Osteoblast (primary cell): ENCODE results near the gene CD2. TPM values are rescaled to one million over a fixed set of nuclear protein-coding genes. Genes with fewer than 3 reads are reported as not detected.

Experiments
- DNase-seq: peaks from one replicate; pipeline ENCODE4 v3.0.0; 2011; ENCODE audit warnings: low spot score, mixed read lengths; ENCODE audit not compliant: insufficient read length; ENCODE audit errors: missing footprints
- H2AFZ ChIP-seq: 2 replicates; pipeline ENCODE4 v1.6.0; 2011; ENCODE audit warnings: mild to moderate bottlenecking, low read length
- H3K27ac ChIP-seq: 2 replicates; pipeline ENCODE4 v1.5.1; 2011; ENCODE audit warnings: mild to moderate bottlenecking, low read depth, low read length, moderate library complexity
- H3K27me3 ChIP-seq: 2 replicates; pipeline ENCODE4 v1.6.0; 2012; ENCODE audit warnings: mild to moderate bottlenecking, control low read depth, inconsistent platforms, low read length, moderate library complexity; ENCODE audit not compliant: insufficient read depth
- H3K36me3 ChIP-seq: 2 replicates; pipeline ENCODE4 v1.5.1; 2011; ENCODE audit warnings: mild to moderate bottlenecking, low read length, control low read depth, moderate library complexity; ENCODE audit not compliant: insufficient read depth
- H3K4me1 ChIP-seq: 2 replicates; pipeline ENCODE4 v1.5.1; 2011; ENCODE audit warnings: mild to moderate bottlenecking, low read length, control low read depth, moderate library complexity; ENCODE audit not compliant: insufficient read depth
- H3K4me2 ChIP-seq: 2 replicates; pipeline ENCODE4 v1.6.0; 2011; ENCODE audit warnings: mild to moderate bottlenecking, low read length; ENCODE audit not compliant: insufficient read depth
- H3K4me3 ChIP-seq: fragments of 200-600 bp; sonication (generic); 3 replicates; pipeline ENCODE4 v1.5.1; 2012; ENCODE audit warnings: mild to moderate bottlenecking, low read length, inconsistent platforms; ENCODE audit not compliant: insufficient read depth
- H3K79me2 ChIP-seq: 2 replicates; pipeline ENCODE4 v1.6.0; 2012; ENCODE audit warnings: mild to moderate bottlenecking, low read length, control low read depth, inconsistent platforms; ENCODE audit not compliant: insufficient read depth
- H3K9me3 ChIP-seq: 2 replicates; pipeline ENCODE4 v1.5.1; 2011; ENCODE audit warnings: low read depth, low read length, control low read depth
- H4K20me1 ChIP-seq: 2 replicates; pipeline ENCODE4 v1.6.0; 2012; ENCODE audit warnings: mild to moderate bottlenecking, low read length, control low read depth; ENCODE audit not compliant: insufficient read depth
- total RNA-seq: library from RNA; depleted of rRNA; stranded (reverse); fragments of >200 nt; gene quantifications from 2 replicates; pipeline ENCODE4 v1.2.3, GENCODE V29; 2012
- TF ChIP-seq, protein P1 (sequence below): IDR thresholded peaks from 2 replicates; pipeline ENCODE4 v1.5.1; 2011; ENCODE audit warnings: mild to moderate bottlenecking, low read depth, low read length, moderate library complexity; ENCODE audit errors: extremely low read depth

The CD2 gene
- total RNA-seq, 1 donor = not detected

GRCh38 chr1:116794804-116795481 lies 40.7 kb downstream of the CD2 start:
- no peaks in the 10 kb centered on the region for H3K4me1 ChIP-seq
- no peak overlapping the region for H3K4me2 ChIP-seq
- H4K20me1 ChIP-seq = no peaks in the 10 kb centered on the region
- no peaks in the 10 kb centered on the region for H3K9me3 ChIP-seq
- H2AFZ ChIP-seq = no peak overlapping the region
- TF ChIP-seq, protein P1, sequence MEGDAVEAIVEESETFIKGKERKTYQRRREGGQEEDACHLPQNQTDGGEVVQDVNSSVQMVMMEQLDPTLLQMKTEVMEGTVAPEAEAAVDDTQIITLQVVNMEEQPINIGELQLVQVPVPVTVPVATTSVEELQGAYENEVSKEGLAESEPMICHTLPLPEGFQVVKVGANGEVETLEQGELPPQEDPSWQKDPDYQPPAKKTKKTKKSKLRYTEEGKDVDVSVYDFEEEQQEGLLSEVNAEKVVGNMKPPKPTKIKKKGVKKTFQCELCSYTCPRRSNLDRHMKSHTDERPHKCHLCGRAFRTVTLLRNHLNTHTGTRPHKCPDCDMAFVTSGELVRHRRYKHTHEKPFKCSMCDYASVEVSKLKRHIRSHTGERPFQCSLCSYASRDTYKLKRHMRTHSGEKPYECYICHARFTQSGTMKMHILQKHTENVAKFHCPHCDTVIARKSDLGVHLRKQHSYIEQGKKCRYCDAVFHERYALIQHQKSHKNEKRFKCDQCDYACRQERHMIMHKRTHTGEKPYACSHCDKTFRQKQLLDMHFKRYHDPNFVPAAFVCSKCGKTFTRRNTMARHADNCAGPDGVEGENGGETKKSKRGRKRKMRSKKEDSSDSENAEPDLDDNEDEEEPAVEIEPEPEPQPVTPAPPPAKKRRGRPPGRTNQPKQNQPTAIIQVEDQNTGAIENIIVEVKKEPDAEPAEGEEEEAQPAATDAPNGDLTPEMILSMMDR = no peak
- no peak overlapping the region for H3K27ac ChIP-seq
- H3K4me3 ChIP-seq = no peak overlapping the region
- H3K36me3 ChIP-seq = no peaks in the 10 kb centered on the region
- H3K27me3 ChIP-seq = no peaks in the 10 kb centered on the region
- no peak for DNase-seq
- H3K79me2 ChIP-seq = no peaks in the 10 kb centered on the region

DNA sequence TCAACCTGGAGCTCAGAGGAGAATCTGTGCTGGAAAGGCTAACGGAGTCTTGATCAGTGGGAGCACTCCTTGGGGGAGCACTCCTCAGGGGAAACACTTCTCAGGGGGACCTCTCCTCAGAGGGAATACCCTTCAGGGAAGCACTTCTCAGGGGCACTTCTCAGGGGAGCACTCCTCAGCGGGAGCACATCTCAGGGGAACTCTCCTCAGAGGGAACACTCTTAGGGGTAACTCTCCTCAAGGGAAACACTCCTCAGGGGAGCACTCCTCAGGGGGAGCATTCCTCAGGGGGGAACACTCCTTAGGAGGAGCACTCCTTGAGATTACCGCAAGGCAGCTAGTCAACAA lies 41.2 kb downstream of the CD2 start:
- no peak overlapping the region for H3K4me2 ChIP-seq
- H2AFZ ChIP-seq = no peak overlapping the region
- H3K9me3 ChIP-seq = no peaks in the 10 kb centered on the region
- TF ChIP-seq, protein P1 = no peak
- no peak overlapping the region for H3K27ac ChIP-seq
- no peak overlapping the region for H3K4me3 ChIP-seq
- H4K20me1 ChIP-seq = no peaks in the 10 kb centered on the region
- no peak for DNase-seq
- no peaks in the 10 kb centered on the region for H3K27me3 ChIP-seq
- H3K36me3 ChIP-seq = no peaks in the 10 kb centered on the region
- H3K79me2 ChIP-seq = no peaks in the 10 kb centered on the region
- H3K4me1 ChIP-seq = no peaks in the 10 kb centered on the region

DNA sequence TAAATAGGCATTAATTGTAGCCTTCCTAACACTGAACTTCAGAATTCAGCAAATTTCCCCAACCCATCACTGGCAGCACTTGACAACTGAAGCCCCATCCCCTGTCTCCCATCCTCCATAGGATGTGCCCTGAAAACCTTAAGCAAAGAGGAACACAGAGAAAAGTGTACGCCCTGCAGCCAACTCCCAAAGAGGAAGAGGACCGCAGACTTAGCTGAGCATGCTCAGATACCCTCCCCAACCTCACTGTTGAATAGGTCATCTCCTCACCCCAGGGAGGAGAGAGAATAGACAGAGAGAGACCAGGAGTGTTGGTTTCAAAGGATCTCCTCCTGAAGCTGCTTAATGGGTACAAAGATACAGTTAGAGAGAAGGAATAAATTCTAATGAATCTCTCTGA lies 50.5 kb downstream of the CD2 start:
- H3K4me3 ChIP-seq = no peak overlapping the region
- H2AFZ ChIP-seq = no peak overlapping the region
- peaks cover 9% of the 10 kb centered on the region for H3K27me3 ChIP-seq
- H3K4me1 ChIP-seq = no peaks in the 10 kb centered on the region
- no peaks in the 10 kb centered on the region for H3K36me3 ChIP-seq
- H3K27ac ChIP-seq = no peak overlapping the region
- H3K79me2 ChIP-seq = no peaks in the 10 kb centered on the region
- H3K9me3 ChIP-seq = no peaks in the 10 kb centered on the region
- no peak for DNase-seq
- TF ChIP-seq, protein P1 = no peak
- H3K4me2 ChIP-seq = no peak overlapping the region
- H4K20me1 ChIP-seq = no peaks in the 10 kb centered on the region

GRCh38 chr1:116805398-116805797 lies 51.2 kb downstream of the CD2 start:
- TF ChIP-seq, protein P1 = no peak
- Histone ChIP-seq H2AFZ (no peak overlapping the region), H3K4me3 (no peak overlapping the region), H3K9me3 (no peaks in the 10 kb centered on the region), H3K36me3 (no peaks in the 10 kb centered on the region), H3K27ac (no peak overlapping the region), H3K27me3 (peaks cover 9% of the 10 kb centered on the region), H4K20me1 (no peaks in the 10 kb centered on the region), H3K4me1 (no peaks in the 10 kb centered on the region), H3K79me2 (no peaks in the 10 kb centered on the region), H3K4me2 (no peak overlapping the region)
- no peak for DNase-seq
